Anterior cingulate cortex (tissue), 58 donors: ENCODE measurements around the gene USPL1.
A peak's percentile ranks its signal among the peaks of the same experiment; 100 is the strongest.

Source experiments
- DNase-seq, 58 donors: peaks; one replicate each; lab custom pipeline; 2025; lab: John Stamatoyannopoulos, UW

Gene USPL1

GRCh38 chr13:30652746-30653386 lies 35.1 kb downstream of the USPL1 start:
- DNase-seq: no peak

GRCh38 chr13:30654430-30654829 lies 36.7 kb downstream of the USPL1 start:
- DNase-seq: no peak

- no peak for DNase-seq
Measured at GRCh38 chr13:30656178-30656577, 38.5 kb downstream of the USPL1 start.

GRCh38 chr13:30659980-30660379 lies 42.3 kb downstream of the USPL1 start:
- DNase-seq: no peak

GRCh38 chr13:30660796-30661195 lies 43.1 kb downstream of the USPL1 start:
- DNase-seq: no peak

GRCh38 chr13:30664689-30665275 lies 47.1 kb downstream of the USPL1 start:
- DNase-seq: no peak

DNA sequence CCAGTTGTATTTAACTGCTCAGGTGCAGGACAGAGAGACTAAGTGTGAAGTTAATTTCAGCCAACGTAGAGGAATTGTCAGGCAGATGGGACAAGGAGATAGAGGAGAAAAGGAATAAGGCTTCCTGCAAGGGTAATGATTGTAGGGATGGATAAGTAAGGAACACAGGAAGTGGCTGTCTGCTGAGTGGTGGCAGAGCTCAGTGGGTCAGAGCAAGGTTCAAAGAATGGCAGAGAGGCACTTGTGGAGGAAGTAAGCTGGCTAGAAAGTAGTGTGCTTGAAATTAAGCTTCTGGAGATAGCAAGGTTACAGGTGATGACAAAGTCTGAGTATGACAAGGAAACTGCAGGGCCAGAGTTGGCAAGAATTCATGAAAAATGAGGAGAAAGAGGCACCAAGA lies 47.9 kb downstream of the USPL1 start:
- no peak for DNase-seq

DNA sequence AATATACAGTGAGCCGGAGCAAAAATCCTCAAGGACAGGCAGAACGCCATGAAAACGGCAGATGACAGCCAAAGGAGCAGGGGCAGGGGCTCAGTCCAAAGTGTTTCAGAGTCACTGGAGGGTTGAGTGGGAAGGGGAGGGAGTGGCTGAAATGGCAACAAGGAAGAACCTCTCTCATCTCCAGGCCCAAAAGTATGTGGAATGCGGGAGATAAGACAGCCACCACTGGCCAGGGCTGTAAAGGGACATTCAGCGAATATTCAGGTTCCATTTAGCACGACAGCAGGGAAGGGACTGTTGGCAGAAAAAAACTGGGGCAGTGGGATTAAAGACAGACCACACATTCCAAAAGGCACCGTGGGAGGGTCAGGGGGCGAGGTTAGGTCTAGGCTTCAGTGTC lies 48.4 kb downstream of the USPL1 start:
- DNase-seq: no peak

- DNase-seq: no peak
Measured at GRCh38 chr13:30667014-30667413, 49.3 kb downstream of the USPL1 start.

- DNase-seq: no peak
Measured at GRCh38 chr13:30668312-30668711, 50.6 kb downstream of the USPL1 start.

DNA sequence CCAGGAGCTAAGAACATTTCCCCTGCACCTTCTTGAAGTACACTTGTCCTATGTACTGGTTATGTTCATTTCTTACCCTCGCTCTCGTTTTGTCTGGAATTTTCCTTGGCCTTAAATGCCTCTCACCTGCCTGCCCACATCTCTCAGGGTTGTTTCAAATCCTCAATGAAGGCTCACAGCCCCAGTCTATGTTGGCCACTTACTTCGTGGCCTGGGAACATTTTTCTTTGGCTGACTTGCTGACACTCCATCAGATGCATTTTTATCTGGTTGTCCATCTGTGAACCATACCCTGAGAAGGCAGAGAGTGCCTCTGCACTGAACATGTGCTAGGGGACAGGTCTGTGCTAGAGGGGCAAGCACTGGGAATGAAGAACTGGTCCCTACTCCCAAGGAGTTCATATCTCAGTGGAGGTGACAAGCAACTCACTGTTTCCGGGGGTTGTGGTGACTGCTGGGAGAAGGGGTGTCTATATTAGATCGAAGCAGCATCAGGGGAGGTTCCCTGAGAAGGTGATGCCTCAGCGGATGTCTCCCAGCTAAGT lies 53.6 kb downstream of the USPL1 start:
- DNase-seq: no peak

DNA sequence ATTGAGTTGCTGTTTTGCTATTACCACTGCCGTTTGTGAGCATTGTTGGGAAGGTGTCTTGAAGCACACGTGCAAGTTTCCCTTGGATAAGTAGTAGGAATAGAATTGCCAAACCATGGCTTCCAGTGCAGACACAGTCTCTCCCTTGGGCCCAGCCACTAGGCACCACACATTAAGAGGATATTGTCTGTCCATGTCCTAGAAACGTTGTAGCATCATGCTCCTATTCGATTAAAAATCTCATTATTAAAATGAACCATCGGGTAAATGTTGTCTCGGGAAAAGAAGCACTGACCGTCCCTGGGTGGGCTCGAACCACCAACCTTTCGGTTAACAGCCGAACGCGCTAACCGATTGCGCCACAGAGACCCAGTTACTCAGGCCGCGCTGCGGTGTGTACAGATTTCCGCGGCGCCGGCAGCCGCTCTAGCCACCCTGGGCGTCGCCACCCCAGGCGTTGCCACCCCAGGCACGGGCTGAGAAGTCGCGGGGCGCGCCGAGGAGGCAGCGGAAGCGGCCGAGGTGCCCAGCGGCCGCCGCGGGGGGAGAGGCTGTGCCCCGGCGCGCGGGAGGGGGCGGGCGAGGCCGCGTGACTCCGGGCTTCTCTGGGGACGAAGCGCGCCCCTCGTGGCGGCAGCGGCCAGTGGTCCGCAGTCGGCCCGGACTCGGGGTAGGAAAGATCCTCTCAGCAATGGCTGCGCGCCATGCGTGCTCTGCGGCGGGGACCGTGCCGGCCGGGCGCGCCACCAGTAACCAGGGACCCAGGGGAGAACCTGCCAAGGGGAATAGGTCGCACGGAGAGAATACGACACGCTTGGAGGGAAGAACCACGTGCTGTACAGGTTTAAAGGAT lies 56.2 kb downstream of the USPL1 start:
- DNase-seq: peak; percentile 44 to 99 (median 84)

GRCh38 chr13:30675717-30676116 lies 58.0 kb downstream of the USPL1 start:
- DNase-seq: no peak

GRCh38 chr13:30676672-30677071 lies 59.0 kb downstream of the USPL1 start:
- DNase-seq: no peak

DNA sequence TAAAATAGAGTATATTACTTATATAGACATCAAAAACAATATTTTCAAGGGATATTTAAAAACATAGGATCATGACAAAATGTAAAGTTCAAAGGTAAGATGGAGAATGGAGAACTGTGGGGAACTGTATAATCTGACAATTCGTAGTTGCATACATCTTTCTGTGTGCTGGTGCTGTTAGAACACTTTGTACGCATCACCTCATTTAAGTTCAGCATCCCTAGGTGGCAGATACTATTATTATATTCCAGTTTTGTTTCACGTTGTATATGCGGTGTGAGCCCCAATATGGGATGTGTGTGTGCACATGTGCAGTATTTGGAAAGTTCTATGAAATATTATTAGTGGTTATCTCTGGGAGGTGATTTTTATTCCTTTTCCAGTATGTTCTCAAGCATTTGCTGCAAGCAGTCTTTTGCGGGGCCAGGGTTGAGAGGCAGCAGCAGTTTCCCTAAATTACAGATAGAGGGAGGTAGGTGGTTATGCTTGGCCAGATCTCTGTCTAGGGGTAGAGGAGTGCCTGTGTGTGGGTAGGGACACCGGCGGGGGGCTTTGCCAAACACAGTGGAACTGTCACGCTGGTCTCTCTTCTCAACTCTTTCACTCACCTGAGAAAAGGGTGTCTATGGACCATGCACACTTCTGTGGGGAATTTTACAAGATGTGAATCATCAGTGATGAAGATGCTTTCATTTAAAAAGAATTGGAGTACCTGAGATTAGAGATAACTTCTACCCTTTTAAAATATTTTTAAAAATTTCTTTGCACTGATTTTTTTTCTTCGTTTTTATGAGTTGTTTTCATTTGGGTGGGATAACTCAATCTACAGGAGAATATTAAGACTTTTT lies 62.0 kb downstream of the USPL1 start:
- peak in 18 of 58 donors; percentile 4 to 35 (median 17) for DNase-seq

GRCh38 chr13:30681843-30682242 lies 64.1 kb downstream of the USPL1 start:
- no peak for DNase-seq

GRCh38 chr13:30685320-30685859 lies 67.7 kb downstream of the USPL1 start:
- DNase-seq: no peak

- DNase-seq: no peak
Measured at GRCh38 chr13:30685987-30686386, 68.3 kb downstream of the USPL1 start.

DNA sequence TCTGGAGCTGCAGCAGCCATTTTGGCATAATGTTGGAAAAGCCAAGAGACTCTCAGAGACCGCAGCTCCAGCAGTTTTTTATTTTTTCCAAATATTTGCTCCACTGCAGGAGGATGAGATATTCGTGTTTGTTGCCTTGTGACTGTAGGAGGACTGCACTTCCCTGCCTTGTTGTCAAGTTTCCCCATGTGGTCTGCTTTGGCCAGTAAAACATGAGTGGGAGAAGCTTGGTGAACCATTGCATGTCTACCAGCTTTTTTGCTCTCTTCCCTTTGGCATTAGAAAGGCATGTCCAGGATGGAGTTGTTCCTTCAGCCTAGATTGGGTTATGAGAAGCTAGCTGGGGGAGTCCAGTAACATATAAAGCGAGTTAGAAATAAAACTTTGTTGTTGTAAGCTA lies 69.9 kb downstream of the USPL1 start:
- DNase-seq: no peak

DNA sequence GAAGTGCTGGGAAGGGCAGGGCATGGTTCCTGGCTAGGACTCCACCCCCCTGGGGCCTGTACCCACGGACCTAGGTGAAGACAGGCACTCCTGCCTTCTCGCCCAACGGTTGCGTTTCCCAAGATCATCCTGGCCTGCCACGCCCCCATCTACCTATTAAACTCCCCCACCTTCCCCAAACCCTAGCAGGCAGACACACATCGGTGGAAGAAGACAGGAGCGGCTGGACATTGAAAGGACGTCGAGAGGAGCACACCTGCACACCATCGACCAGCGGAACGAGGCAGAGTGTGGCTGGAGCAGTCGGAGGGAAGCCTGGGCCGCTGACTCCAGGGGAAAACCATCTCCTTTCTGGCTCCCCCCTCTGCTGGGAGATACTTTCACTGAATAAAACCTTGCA lies 72.0 kb downstream of the USPL1 start:
- no peak for DNase-seq
